ENCODE measurements around the gene GTF2B. TPM values are rescaled to one million over a fixed set of nuclear protein-coding genes. Genes with fewer than 3 reads are reported as not detected.

The GTF2B gene
- total and polyA plus RNA-seq, 2 of the 4 experiments (the other 2 are of a cell fraction) = 32.0 to 41.0 TPM

- no TSS peak for BruUV-seq (replicated peaks)
- CTCF ChIA-PET = no interaction called here
These were observed 5.8 kb upstream of the GTF2B start for GRCh38 chr1:88897070-88897730.

More at GRCh38 chr1:88897070-88897730, 5.8 kb upstream of the GTF2B start:
- ATAC-seq (ENCODE audit: low read depth) (no peak), DNase-seq (no peak)
- Histone ChIP-seq H2AK9ac (replicated peaks; ENCODE audit: low read depth, low read length, poor library complexity) (no peak overlapping the region), H2BK20ac (ENCODE audit: low read depth, low read length) (no peak overlapping the region), H3K27ac (ENCODE audit: insufficient read depth, low read length) (no peak overlapping the region), H2BK5ac (ENCODE audit: low read depth, low read length, poor library complexity, severe bottlenecking) (no peak overlapping the region), H2AK5ac (ENCODE audit: low read depth, low read length) (no peak overlapping the region), H3K27me3 (ENCODE audit: control insufficient read depth, insufficient read depth, low read length) (peaks cover 2% of the 10 kb centered on the region), H3K56ac (ENCODE audit: extremely low read depth, insufficient read depth, low read length) (no peak overlapping the region), H4K91ac (ENCODE audit: insufficient read depth, low read depth, low read length) (no peak overlapping the region), H3K18ac (ENCODE audit: low read depth, low read length) (no peak overlapping the region), H3K79me1 (ENCODE audit: low read depth in 1 of 2, low read length in 2 of 2) (no peaks in the 10 kb centered on the region), H3K4me2 (ENCODE audit: low read depth, low read length) (no peak overlapping the region), H4K20me1 (ENCODE audit: insufficient read depth, low read length) (no peaks in the 10 kb centered on the region), H3K36me3 (ENCODE audit: control insufficient read depth, insufficient read depth, low read length) (no peaks in the 10 kb centered on the region), H2AFZ (replicated peaks; ENCODE audit: low read length, poor library complexity) (no peak overlapping the region), H2BK120ac (ENCODE audit: low read depth, low read length) (no peak overlapping the region), H4K5ac (ENCODE audit: low read depth, low read length) (no peak overlapping the region), H4K8ac (ENCODE audit: low read depth in 2 of 2, low read length in 2 of 2) (no peak overlapping the region), H3K23ac (ENCODE audit: low read depth, low read length) (no peak overlapping the region), H3K9me3 (ENCODE audit: control insufficient read depth, insufficient read depth, low read length) (no peaks in the 10 kb centered on the region), H3K9ac (ENCODE audit: low read depth, low read length) (no peak overlapping the region), H3K9me1 (ENCODE audit: insufficient read depth, low read length) (no peaks in the 10 kb centered on the region), H3K4me3 (ENCODE audit: insufficient read depth, low read depth, low read length) (no peak overlapping the region), H2BK15ac (ENCODE audit: low read depth, low read length) (no peak overlapping the region), H3K14ac (replicated peaks; ENCODE audit: low read depth, low read length) (no peak overlapping the region), H3K4me1 (ENCODE audit: control insufficient read depth, insufficient read depth, low read length) (no peaks in the 10 kb centered on the region), H3K4ac (ENCODE audit: low read depth, low read length) (no peak overlapping the region)
- TF ChIP-seq CHD1 (IDR thresholded peaks at IDR 0.05; ENCODE audit: low read depth, low read length) (no peak), ELK1 (IDR thresholded peaks at IDR 0.05; ENCODE audit: borderline replicate concordance, low read depth, low read length) (no peak), MAZ (IDR thresholded peaks at IDR 0.05; ENCODE audit: borderline replicate concordance, low read depth, low read length) (no peak), NFE2L2 (IDR thresholded peaks at IDR 0.05; ENCODE audit: low read depth, low read length) (no peak), FOS (IDR thresholded peaks at IDR 0.05; ENCODE audit: low read depth, low read length) (no peak), RAD21 (IDR thresholded peaks at IDR 0.05; ENCODE audit: low read length) (no peak), CTCF (conservative IDR thresholded peaks at IDR 0.05; ENCODE audit: low read depth, low read length) (no peak), MAFK (IDR thresholded peaks at IDR 0.05; ENCODE audit: low read depth, low read length) (no peak), CEBPB (IDR thresholded peaks at IDR 0.05; ENCODE audit: low read depth, low read length) (no peak), USF2 (IDR thresholded peaks at IDR 0.05; ENCODE audit: low read depth, low read length) (no peak), POLR2A (IDR thresholded peaks at IDR 0.05; ENCODE audit: low read depth, low read length) (no peak)
- intact Hi-C loops (cut with micrococcal nuclease) = no loop called here
- dilution Hi-C loops (cut with HindIII; ENCODE audit: low sequenced_read_pairs, unreplicated experiment) = no loop called here
- WGBS, 2 experiments (ENCODE audit: extremely low coverage in 2 of 2, insufficient read length in 1 of 2) = 40% methylated on average over 1 of the region's 4 CpGs; no CpG with 5 or more reads in 1 of the 2 experiments
- POLR2A ChIA-PET (ENCODE audit: unreplicated experiment) = no interaction called here
- in situ Hi-C loops (cut with MboI; ENCODE audit: low sequenced_read_pairs) = no loop called here

Measured in IMR-90 (cell line).